CD4-positive, alpha-beta T cell treated with Interferon alpha-2 for 1 hour (primary cell): ENCODE data around the gene TACR2.

Experiments
- DNase-seq, 2 donors: peaks; one replicate each; pipeline ENCODE4 v3.0.0-alpha.2; 2020 to 2022

TACR2 gene

GRCh38 chr10:69418052-69418752, 1.5 kb upstream of the TACR2 start:
- no peak for DNase-seq

DNA sequence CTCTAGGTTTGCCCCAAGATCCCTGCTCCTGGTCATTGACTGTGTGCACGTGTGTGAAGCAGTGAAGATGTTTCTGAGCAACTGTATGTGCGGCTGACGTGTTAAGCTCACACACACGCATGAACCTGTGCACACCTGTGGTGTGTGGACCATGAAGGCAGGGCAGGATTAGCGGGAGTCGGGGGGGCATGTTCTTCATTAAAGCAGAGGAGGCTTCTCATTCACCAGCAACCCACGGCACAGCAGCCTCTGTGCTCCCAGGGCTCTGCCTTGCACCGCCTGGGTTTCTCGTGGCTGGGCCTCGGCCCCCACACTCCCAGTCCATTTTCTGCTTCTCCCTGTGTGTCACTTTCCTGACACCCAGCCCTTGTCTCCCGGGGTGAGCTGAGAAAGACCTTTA, 824 bp upstream of the TACR2 start:
- no peak for DNase-seq

- no peak for DNase-seq
Measured at GRCh38 chr10:69415951-69416350, 767 bp downstream of the TACR2 start.

DNA sequence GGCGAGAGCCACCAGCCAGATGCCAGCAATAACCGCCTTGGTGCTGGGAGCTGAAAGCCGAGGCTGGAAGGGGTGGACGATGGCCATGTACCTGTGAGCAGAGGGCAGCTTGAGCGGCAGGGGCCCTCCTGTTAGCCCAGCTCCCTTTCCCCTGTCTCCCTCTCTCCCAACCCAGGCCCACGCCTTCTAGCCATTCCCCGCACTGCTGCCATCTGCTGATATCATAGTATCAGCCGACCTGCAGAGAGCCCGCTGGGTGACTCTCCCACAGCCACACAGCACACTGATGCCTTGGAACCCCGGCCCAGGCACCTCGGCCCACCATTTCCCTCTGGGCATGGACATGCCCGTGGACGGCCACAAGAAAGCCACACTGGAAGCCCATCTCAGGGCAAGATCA, 1.7 kb downstream of the TACR2 start:
- DNase-seq: no peak

- no peak for DNase-seq
Measured at GRCh38 chr10:69414036-69415018, 2.4 kb downstream of the TACR2 start.

- DNase-seq: peak; percentile 24 to 46
Measured at GRCh38 chr10:69413221-69413865, 3.4 kb downstream of the TACR2 start.

- no peak for DNase-seq
Measured at GRCh38 chr10:69412232-69412790, 4.4 kb downstream of the TACR2 start.

GRCh38 chr10:69411476-69411875, 5.2 kb downstream of the TACR2 start:
- no peak for DNase-seq

DNA sequence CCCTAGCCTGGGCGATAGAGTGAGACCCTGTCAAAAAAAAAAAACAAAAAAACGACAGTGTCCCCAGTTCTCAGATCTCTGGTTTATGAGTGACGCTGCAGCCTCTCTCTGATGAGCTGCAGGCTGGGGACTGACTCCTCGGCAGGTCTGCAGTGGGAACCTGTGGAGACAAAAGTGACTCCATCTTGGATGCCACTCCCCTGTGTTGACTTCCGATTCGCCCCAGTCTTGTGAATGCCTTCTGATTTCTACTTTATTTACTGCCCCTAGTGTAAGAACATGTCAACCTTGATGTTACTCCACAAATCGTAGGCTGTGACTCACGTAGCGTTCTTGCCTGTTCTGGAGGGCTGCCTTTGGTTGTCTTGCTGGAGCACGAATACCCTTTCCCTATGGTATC, 6.2 kb downstream of the TACR2 start:
- no peak for DNase-seq

GRCh38 chr10:69409968-69410367, 6.8 kb downstream of the TACR2 start:
- DNase-seq: peak in 1 of 2 donors; percentile 54

GRCh38 chr10:69409176-69409495, 7.6 kb downstream of the TACR2 start:
- DNase-seq: no peak

DNA sequence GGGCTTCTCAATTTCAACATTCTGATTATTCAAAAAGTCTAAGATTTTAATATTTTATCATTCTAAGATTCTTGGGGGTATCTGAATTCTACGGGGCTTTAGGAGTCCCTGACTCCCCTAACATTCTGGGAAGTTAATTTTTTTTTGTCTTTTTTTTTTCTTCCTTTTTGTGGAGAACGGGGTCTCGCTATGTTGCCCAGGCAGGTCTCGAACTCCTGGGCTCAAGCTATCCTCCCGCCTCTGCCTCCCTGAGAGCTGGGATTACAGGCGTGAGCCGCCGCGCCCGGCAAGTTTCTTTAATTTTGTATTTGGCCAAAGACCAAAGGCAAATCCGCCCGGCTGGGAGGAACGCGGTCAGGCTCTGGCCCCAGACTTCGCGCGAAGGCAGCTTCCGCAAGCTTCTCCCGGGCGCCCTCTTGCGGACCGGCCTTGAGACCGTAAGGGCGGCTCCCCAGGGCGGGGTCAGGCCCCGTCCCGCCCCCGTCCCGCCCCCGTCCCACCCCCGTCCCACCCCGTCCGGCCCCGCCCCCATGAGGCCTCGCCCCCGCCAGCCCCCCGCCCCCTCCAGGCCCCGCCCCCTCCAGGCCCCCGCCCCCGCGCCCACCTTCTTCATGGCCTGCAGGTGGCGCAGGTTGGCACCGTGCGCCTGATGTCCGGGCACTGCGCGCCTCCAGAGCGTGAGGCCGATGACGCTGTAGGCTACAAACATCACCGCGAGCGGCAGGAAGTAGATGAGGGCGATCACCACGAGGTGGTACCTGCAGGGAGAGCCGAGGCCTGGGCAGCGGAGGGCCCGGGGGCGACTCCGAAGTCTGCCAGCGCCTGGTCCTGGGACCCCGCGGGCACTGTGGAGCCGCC, 8.2 kb downstream of the TACR2 start:
- DNase-seq: peak; percentile 91 to 93

DNA sequence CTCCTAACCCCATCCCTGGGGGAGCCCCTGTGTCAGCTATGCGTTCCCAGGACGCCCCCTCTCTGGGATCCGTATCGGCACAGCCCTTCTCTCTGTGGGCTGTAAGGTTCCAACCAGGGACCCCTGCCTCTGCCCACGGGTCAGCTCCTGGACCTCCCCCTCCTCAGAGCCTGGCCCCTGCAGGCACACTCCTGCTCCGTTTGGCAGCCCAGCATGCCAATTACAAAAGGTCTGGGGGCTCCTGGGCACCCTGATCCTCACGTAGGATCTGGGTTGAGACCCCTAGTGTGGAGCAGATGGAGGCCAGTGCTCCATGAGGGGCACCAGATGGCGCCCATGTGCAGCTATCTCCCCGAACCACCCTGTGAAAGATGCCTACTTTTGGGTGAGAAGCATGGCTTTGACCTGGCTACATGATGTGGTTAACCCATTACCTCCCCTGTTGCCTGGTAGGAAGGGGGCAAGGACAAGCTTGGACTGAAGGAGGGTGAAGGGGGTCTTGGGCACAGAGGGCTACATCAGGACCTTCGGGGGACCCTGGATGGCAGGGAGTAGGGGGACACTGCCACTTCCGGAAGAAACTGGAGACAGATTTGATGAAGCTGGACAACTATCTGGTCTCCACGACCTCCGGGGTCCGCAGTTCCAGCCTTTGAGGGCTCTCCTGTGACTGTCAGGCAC, 9.0 kb downstream of the TACR2 start:
- peak; percentile 28 to 48 for DNase-seq

DNA sequence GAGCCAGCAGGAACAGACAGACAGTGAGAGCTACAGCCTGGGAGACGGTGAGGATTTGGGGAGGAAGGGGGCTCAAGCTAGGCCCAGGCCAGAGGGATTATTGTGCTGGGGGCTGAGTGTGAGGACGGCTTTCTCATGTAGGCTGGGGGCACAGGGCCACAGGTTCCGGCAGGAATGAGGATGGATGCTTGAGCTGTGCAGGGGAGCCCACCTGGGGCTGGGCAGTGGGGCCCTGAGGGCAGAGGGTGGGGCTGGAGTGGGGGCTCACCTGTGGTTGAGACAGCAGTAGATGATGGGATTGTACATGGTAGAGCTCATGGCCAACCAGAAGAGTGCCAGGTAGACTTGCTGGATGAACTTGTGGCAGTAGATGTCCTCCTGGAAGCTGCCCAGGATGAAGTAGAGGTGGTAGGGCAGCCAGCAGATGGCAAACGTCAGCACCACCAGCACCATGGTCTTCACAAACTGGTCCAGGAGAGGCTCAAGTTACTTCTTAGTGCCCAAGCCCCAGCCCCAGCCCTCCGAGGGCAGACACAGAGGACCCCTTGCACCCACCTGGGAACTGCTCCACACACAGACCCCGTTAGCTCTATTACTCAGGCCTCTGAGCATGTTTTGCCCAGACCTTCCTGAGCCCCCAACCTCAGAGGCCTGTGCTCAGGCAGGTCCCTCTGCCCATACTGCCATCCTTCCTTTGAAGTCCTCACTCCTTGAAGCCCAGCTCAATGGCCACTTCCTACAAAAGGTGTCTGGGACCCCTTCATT, 9.7 kb downstream of the TACR2 start:
- DNase-seq: no peak

DNA sequence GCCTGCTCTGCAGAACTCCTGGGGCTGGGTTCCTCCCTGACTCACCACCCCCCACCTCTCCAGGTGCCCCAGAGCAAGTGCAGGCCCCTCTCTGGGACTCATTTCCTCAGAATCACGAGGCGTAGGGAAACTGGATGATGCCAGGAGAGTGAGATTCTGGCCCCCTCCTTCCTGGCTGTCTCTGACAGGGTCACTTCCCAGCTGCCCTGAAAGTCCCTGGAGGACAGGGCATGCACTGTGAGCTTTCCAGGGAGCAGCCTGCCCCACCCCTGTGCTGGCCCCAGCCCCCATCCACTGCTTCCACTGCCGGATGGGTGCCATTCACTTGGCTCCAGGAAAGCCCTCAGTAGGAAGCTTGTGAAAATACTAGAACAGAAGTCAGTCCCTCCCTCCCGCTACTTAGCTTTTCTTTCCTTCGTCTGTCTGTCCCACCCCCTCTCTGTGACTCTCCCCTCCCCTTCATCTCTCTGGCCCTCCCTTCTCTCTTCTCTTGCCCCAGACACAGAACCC, 10.4 kb downstream of the TACR2 start:
- no peak for DNase-seq

GRCh38 chr10:69405221-69405620, 11.5 kb downstream of the TACR2 start:
- no peak for DNase-seq

- DNase-seq: no peak
Measured at GRCh38 chr10:69404786-69405185, 11.9 kb downstream of the TACR2 start.

DNA sequence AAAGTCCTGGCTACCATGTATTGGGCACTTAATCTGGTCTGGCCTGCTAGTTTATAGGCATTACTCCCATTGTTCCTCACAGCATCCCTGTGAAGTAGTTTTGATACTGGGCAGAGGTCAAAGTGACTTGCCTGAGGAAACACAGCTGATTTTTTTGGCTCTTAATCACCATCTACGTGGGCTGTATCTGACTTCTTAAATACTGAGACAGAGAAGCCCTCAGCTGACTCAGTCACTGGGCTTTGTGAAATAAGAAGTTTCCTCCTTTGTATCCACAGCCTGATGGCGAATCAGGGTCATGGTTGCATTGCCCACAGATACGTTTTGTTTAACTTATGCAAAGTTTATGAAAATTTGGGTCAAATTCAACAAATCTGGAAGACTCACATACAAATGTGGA, 13.2 kb downstream of the TACR2 start:
- DNase-seq: no peak

DNA sequence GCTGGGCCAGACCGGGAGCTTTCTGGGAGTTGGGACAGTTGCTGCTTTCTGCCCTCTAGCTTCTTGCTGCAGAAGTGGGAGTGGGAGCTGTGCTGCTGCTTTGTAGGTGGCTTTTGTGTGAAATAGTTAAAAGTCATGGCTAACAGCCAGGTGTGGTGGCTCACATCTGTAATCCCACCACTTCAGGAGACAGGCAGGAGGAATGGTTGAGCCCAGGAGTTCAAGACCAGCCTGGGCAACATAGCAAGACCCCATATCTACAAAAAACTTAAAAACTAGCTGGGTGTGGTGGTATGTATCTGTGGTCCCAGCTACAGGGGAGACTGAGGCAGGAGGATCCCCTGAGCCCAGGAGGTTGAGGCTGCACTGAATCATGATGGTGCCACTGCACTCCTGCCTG, 13.7 kb downstream of the TACR2 start:
- no peak for DNase-seq

DNA sequence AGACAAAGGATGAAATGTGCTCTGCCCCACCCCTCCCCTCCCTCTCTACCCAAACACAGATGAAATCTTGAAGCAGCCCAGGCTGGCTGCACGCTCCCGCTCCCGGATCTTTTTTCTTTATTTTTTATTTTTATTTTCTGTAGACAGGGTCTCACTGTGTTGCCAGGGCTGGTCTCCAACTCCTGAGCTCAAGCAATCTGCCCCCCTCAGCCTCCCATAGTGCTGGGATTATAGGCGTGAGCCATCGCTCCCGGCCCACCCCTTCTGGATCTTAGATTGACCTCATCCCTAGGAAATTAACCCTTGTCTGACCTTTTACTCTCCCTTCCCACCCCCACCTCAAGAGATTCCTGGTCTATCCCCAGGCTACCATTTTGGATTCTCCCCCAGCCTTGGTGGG, 14.3 kb downstream of the TACR2 start:
- no peak for DNase-seq

GRCh38 chr10:69401416-69401815, 15.3 kb downstream of the TACR2 start:
- DNase-seq: no peak
